GM19351 (cell line): ENCODE measurements around the gene SPATC1L.

Experiments
- ATAC-seq: cut with Tn5 transposase; IDR thresholded peaks from one replicate; pipeline ENCODE4 v1.9.1; 2021; ENCODE audit warnings: mild to moderate bottlenecking, moderate library complexity; ENCODE audit not compliant: unreplicated experiment

SPATC1L gene

GRCh38 chr21:46122758-46123683 is 61.2 kb downstream of the SPATC1L start:
- no peak for ATAC-seq

- no peak for ATAC-seq
Observed at GRCh38 chr21:46122237-46122671, 62.0 kb downstream of the SPATC1L start.

- ATAC-seq = no peak
Observed at GRCh38 chr21:46121286-46122221, 62.7 kb downstream of the SPATC1L start.

- ATAC-seq = no peak
Observed at GRCh38 chr21:46120301-46121285, 63.7 kb downstream of the SPATC1L start.

DNA sequence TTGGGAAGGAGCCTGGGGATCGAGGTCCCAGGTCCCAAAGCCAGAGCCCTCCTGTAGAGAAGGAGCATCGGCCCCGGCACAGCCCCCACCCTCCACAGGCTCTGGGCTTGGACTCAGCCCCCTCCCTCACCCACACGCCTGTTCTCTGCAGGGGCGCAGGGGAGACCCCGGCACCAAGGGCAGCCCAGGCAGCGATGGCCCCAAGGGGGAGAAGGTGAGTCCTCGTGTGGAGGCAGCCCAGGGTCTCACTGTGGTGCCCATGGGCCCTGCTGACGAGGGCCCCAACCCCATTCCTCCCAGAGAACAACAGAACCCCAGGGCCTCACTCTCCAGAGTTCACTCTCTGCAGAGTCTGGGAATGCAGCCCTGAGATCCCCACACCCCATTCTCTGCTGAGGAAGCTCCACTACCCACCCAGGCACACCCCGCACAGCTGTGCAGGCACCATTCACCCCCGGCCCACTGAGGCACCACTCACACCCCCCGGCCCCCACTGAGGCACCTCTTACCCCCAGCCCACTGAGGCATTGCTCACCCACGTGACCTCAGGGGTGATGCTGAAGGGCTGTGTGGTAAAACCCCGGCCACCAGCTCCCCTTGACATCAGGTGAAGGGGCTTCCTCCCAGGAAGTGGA is 64.5 kb downstream of the SPATC1L start:
- no peak for ATAC-seq

- ATAC-seq = no peak
Observed at GRCh38 chr21:46119144-46119636, 65.1 kb downstream of the SPATC1L start.

- ATAC-seq = no peak
Observed at GRCh38 chr21:46118316-46119143, 65.7 kb downstream of the SPATC1L start.

GRCh38 chr21:46117586-46118315 is 66.5 kb downstream of the SPATC1L start:
- no peak for ATAC-seq

- no peak for ATAC-seq
Observed at GRCh38 chr21:46116776-46117585, 67.3 kb downstream of the SPATC1L start.

DNA sequence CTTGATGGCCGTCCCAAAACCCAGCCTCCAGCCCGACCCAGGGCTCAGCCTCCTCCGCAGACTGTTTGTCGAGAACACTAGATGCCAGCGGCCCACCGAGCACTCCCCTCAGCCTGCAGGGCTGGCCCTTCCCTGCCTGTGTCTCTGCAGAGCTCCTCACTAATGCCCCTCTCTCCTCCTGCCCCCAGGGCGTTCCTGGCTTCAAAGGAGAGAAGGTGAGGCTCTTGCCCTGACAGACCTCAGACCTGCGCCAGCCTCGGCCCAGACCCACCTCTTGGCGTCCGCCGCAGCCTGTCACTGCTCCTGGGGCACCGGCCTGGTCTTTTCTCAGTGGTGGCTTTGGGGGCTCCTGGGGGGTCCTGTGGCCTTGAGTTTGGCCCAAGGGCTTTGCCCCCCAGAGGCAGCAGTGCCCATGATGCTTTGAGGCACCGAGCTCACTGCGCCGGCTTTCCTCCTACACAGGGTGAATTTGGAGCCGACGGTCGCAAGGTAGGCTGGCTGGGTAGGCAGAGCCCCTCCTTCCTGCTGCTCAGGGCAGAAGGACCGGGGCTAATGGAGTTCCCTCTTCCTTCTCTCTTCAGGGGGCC is 68.0 kb downstream of the SPATC1L start:
- ATAC-seq = no peak

DNA sequence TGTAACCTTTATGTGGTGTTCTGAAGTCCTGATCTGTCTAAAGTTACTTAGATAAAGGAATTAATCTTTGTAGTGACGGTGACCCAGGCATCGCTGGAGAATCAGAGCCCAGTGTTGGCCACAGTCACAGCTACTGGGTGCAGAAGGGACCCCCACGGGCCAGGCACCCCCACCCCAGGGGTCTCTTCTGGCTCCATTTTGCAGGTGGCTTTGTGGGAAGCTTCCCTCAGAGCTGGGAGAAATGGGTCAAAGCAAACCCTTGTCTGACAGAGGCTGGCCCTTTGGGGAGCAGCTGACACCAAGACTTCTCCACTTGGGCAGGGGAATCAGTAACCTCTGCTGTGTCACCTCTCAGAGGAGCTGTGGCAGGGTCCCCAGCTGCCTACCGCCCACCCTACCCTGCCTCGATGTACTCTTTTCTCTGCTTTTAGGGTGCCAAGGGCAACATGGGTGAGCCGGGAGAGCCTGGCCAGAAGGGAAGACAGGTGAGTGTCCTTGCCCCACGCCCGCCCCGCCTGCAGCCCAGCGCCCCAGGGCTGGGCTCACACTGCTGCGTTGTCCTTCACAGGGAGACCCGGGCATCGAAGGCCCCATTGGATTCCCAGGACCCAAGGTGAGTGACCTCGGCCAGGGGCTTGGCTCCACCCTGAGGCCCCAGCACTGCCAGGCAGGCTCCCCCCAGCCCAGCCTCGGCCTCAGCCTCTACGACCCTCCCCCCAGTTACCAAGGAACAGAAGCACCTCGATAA is 68.6 kb downstream of the SPATC1L start:
- ATAC-seq = no peak

GRCh38 chr21:46114963-46115362 is 69.3 kb downstream of the SPATC1L start:
- no peak for ATAC-seq

GRCh38 chr21:46113497-46114176 is 70.6 kb downstream of the SPATC1L start:
- ATAC-seq = no peak

DNA sequence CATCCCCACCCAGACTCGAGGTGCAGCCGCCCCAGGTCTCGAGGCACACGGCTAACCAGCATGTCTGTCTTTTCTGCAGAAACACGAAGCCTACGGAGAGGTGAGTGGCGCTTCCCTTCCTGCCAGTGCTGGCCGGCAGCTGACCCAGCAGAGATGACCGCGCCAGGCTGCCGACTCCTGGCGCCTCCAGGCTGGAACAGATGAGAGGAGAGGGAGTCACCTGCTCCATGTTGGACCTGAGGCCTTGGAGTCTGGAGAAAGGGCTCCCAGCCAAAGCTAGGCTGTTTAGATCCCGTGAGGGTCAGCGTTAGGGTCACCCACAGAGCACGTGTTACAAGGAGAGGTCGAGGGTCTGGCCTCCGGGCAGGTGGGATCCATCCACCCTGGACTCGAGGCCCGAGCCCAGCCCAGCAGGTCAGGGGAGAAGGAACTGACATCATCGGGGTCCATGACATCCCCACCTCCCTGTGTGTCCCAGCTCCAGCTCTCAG is 71.5 kb downstream of the SPATC1L start:
- ATAC-seq = no peak
